HepG2 (cell line): ENCODE results near the gene SUCLG2. TPM values are rescaled to one million over a fixed set of nuclear protein-coding genes. Genes with fewer than 3 reads are reported as not detected.

Source experiments
- ATAC-seq: fragments of 200-7000 bp; cut with Tn5 transposase; 3 replicates; pipeline ENCODE4 v1.9.1; 2020; ENCODE audit warnings: mild to moderate bottlenecking, moderate library complexity
- BruUV-seq: library from RNA; stranded (reverse); fragments of 400-500 nt; replicated peaks from 2 replicates; lab custom pipeline; 2021; lab: Mats Ljungman, UMichigan
- CTCF ChIA-PET: fragments of 300-600 bp; formaldehyde crosslinking; extraction: SDS; loops from one replicate; lab custom pipeline; 2021; ENCODE audit warnings: low total read pairs, inconsistent platforms, low intra/inter-chr PET ratio; lab: Yijun Ruan, JAX
- POLR2A ChIA-PET: fragments of 350-600 bp; sonication (Branson Sonifier 250); formaldehyde crosslinking; loops from one replicate; lab custom pipeline; 2020; ENCODE audit warnings: antibody characterized with exemption, inconsistent platforms; lab: Yijun Ruan, JAX
- DNase-seq: peaks from one replicate; pipeline ENCODE4 v3.0.0-alpha.2; 2015; ENCODE audit warnings: low spot score
- FAIRE-seq: peaks from 3 replicates; lab custom pipeline; 2011; peaks lifted over from hg19 to GRCh38; lab: Jason Lieb, UNC
- H2AFZ ChIP-seq: one replicate; pipeline ENCODE4 v1.6.1; 2011; ENCODE audit warnings: low read length, inconsistent platforms
- H3K27ac ChIP-seq: fragments of 300-600 bp; 3 replicates; pipeline ENCODE4 v1.8.0; 2011; ENCODE audit warnings: mixed run types, mild to moderate bottlenecking, mixed read lengths, low read length, inconsistent platforms; ENCODE audit not compliant: insufficient read depth; ENCODE audit errors: extremely low read length
- H3K27me3 ChIP-seq, 2 experiments: fragments of 200-600 bp in 1 of 2; 2 replicates in 1 of 2; 3 replicates in 1 of 2; pipeline versions ENCODE4 v1.6.0 to v1.8.0; 2011; ENCODE audit warnings: low read length in 2 of 2, mild to moderate bottlenecking in 2 of 2, moderate library complexity in 2 of 2, inconsistent platforms in 1 of 2; ENCODE audit not compliant: insufficient read depth in 2 of 2, control insufficient read depth in 1 of 2
- H3K36me3 ChIP-seq, 2 experiments: fragments of 200-600 bp in 1 of 2; replicated peaks in 1 of 2; 2 replicates in 1 of 2; 3 replicates in 1 of 2; pipeline versions ENCODE4 v1.5.1 to v1.8.0; 2011; ENCODE audit warnings: low read length in 2 of 2, inconsistent platforms in 1 of 2; ENCODE audit not compliant: insufficient read depth in 2 of 2, control insufficient read depth in 1 of 2
- H3K4me1 ChIP-seq: 2 replicates; pipeline ENCODE4 v1.5.1; 2012; ENCODE audit warnings: low read length, inconsistent platforms; ENCODE audit not compliant: insufficient read depth
- H3K4me2 ChIP-seq: 2 replicates; pipeline ENCODE4 v1.6.0; 2011; ENCODE audit warnings: low read depth, low read length, inconsistent platforms
- H3K4me3 ChIP-seq, 3 experiments: fragments of 200-600 bp in 1 of 3; sonication (generic), shearing (Covaris generic) in 1 of 3; replicated peaks in 1 of 3; 2 replicates each; pipeline ENCODE4 v1.5.1; 2011 to 2016; ENCODE audit warnings: low read length in 3 of 3, inconsistent platforms in 2 of 3, low read depth in 2 of 3, mild to moderate bottlenecking in 2 of 3, control low read depth in 1 of 3, mixed read lengths in 1 of 3; ENCODE audit not compliant: insufficient read depth in 1 of 3
- H3K79me2 ChIP-seq: one replicate; pipeline ENCODE4 v1.6.1; 2011; ENCODE audit warnings: low read length, inconsistent platforms; ENCODE audit not compliant: insufficient read depth
- H3K9ac ChIP-seq: 2 replicates; pipeline ENCODE4 v1.6.0; 2011; ENCODE audit warnings: mild to moderate bottlenecking, low read depth, low read length, inconsistent platforms; ENCODE audit not compliant: insufficient read depth
- H3K9me3 ChIP-seq: 2 replicates; pipeline ENCODE4 v1.5.1; 2012; ENCODE audit warnings: mild to moderate bottlenecking, low read length
- H4K20me1 ChIP-seq: 2 replicates; pipeline ENCODE4 v1.6.0; 2011; ENCODE audit warnings: inconsistent platforms, mild to moderate bottlenecking, low read length, moderate library complexity; ENCODE audit not compliant: insufficient read depth
- MAFG ChIP-seq: sonication (generic); formaldehyde crosslinking; IDR thresholded peaks from 2 replicates; pipeline ENCODE4 v1.5.1; 2020; ENCODE audit warnings: mild to moderate bottlenecking, missing genetic modification reagents
- TRIM24 ChIP-seq: sonication (generic); formaldehyde crosslinking; IDR thresholded peaks from 2 replicates; pipeline ENCODE4 v1.8.0; 2022; ENCODE audit warnings: mild to moderate bottlenecking, missing genetic modification reagents
- in situ Hi-C: cut with HindIII; loops from 2 replicates; pipeline ENCODE4 v1.10.0; 2017; ENCODE audit warnings: low pct_unique_long_range_greater_than_20kb; ENCODE audit not compliant: extremely low pct_ligation_motif_present
- intact Hi-C: fragments of 100-400 bp; cut with micrococcal nuclease; formaldehyde crosslinking; loops from one replicate; pipeline ENCODE4 v1.10.0; 2022; ENCODE audit not compliant: unreplicated experiment
- polyA plus RNA-seq, 8 experiments: library from polyadenylated mRNA; depleted of rRNA in 3 of 8; stranded (reverse) in 7 of 8; unstranded in 1 of 8; fragments of >200 nt; fragmentation: Illumina TruSeq in 4 of 8; extraction: Trizol in 4 of 8; gene quantifications; 2 replicates each; pipeline versions ENCODE4 v1.2.1 to v1.2.3, GENCODE V29; 2011 to 2016; ENCODE audit warnings: low read depth in 4 of 8, missing spikeins in 1 of 8, mixed read lengths in 1 of 8; ENCODE audit not compliant: insufficient read depth in 1 of 8
- total RNA-seq, 5 experiments: library from RNA; depleted of rRNA; stranded (reverse); fragments of >200 nt; fragmentation: Illumina TruSeq; extraction: Trizol; gene quantifications; 2 replicates each; pipeline ENCODE4 v1.2.3, GENCODE V29; 2016; ENCODE audit warnings: low read depth in 1 of 5
- TF ChIP-seq, protein P1 (sequence below): sonication (generic); formaldehyde crosslinking; IDR thresholded peaks from 2 replicates; pipeline ENCODE4 v1.4.0; 2020; ENCODE audit warnings: mild to moderate bottlenecking, missing genetic modification reagents
- TF ChIP-seq, protein P2 (sequence below): sonication (generic); formaldehyde crosslinking; IDR thresholded peaks from 2 replicates; pipeline ENCODE4 v1.4.0; 2020; ENCODE audit warnings: mild to moderate bottlenecking, low read depth, missing genetic modification reagents
- TF ChIP-seq, protein P3 (sequence below): sonication (generic); formaldehyde crosslinking; IDR thresholded peaks from 2 replicates; pipeline ENCODE4 v1.4.0; 2020; ENCODE audit warnings: missing genetic modification reagents, borderline replicate concordance
- TF ChIP-seq, protein P4 (sequence below): sonication (generic); formaldehyde crosslinking; IDR thresholded peaks from 2 replicates; pipeline ENCODE4 v1.8.0; 2022; ENCODE audit warnings: missing genetic modification reagents, low read depth, mild to moderate bottlenecking, borderline replicate concordance

Gene SUCLG2
- total and polyA plus RNA-seq, 2 of the 13 experiments (the other 11 are each of a cell fraction or from before 2014, with no cell fraction given), result 21.4 to 64.9 TPM

DNA sequence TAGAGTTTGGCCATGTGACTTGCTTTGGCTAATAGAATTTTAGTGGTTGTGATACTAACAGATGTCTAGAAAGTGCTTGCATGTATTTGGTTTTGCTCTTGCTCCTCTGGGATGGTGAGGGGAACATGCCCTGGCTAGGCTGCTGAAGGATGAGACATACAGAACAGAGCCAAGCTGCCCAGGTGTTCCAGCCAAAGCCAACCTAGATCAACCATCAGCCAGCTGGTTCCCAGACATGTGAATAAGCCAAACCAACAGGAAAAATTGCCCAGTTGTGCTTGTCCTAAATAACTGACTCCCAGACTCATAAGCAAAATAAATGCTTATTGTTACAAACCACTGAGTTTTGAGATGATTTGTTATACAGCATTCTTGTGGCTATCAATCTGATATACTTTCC, 292.6 kb downstream of the SUCLG2 start:
- no peak for DNase-seq
- H4K20me1 ChIP-seq, result no peaks in the 10 kb centered on the region
- H3K79me2 ChIP-seq, result no peaks in the 10 kb centered on the region
- H3K36me3 ChIP-seq, result no peaks in the 10 kb centered on the region
- BruUV-seq, result no TSS peak
- CTCF ChIA-PET, result no interaction called here
- in situ Hi-C loops, result loop anchor here (25.0 kb wide), 2 partner anchors 399 to 1526 kb away; no protein-coding TSS in a partner anchor
- no peak overlapping the region for H3K4me3 ChIP-seq
- TF ChIP-seq, protein P1, sequence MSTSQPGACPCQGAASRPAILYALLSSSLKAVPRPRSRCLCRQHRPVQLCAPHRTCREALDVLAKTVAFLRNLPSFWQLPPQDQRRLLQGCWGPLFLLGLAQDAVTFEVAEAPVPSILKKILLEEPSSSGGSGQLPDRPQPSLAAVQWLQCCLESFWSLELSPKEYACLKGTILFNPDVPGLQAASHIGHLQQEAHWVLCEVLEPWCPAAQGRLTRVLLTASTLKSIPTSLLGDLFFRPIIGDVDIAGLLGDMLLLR (CRISPR knock-in tag), result no peak
- TF ChIP-seq MAFG (CRISPR knock-in tag) (no peak), TRIM24 (CRISPR knock-in tag) (no peak)
- TF ChIP-seq, protein P2, sequence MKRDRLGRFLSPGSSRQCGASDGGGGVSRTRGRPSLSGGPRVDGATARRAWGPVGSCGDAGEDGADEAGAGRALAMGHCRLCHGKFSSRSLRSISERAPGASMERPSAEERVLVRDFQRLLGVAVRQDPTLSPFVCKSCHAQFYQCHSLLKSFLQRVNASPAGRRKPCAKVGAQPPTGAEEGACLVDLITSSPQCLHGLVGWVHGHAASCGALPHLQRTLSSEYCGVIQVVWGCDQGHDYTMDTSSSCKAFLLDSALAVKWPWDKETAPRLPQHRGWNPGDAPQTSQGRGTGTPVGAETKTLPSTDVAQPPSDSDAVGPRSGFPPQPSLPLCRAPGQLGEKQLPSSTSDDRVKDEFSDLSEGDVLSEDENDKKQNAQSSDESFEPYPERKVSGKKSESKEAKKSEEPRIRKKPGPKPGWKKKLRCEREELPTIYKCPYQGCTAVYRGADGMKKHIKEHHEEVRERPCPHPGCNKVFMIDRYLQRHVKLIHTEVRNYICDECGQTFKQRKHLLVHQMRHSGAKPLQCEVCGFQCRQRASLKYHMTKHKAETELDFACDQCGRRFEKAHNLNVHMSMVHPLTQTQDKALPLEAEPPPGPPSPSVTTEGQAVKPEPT (CRISPR knock-in tag), result no peak
- TF ChIP-seq, protein P3, sequence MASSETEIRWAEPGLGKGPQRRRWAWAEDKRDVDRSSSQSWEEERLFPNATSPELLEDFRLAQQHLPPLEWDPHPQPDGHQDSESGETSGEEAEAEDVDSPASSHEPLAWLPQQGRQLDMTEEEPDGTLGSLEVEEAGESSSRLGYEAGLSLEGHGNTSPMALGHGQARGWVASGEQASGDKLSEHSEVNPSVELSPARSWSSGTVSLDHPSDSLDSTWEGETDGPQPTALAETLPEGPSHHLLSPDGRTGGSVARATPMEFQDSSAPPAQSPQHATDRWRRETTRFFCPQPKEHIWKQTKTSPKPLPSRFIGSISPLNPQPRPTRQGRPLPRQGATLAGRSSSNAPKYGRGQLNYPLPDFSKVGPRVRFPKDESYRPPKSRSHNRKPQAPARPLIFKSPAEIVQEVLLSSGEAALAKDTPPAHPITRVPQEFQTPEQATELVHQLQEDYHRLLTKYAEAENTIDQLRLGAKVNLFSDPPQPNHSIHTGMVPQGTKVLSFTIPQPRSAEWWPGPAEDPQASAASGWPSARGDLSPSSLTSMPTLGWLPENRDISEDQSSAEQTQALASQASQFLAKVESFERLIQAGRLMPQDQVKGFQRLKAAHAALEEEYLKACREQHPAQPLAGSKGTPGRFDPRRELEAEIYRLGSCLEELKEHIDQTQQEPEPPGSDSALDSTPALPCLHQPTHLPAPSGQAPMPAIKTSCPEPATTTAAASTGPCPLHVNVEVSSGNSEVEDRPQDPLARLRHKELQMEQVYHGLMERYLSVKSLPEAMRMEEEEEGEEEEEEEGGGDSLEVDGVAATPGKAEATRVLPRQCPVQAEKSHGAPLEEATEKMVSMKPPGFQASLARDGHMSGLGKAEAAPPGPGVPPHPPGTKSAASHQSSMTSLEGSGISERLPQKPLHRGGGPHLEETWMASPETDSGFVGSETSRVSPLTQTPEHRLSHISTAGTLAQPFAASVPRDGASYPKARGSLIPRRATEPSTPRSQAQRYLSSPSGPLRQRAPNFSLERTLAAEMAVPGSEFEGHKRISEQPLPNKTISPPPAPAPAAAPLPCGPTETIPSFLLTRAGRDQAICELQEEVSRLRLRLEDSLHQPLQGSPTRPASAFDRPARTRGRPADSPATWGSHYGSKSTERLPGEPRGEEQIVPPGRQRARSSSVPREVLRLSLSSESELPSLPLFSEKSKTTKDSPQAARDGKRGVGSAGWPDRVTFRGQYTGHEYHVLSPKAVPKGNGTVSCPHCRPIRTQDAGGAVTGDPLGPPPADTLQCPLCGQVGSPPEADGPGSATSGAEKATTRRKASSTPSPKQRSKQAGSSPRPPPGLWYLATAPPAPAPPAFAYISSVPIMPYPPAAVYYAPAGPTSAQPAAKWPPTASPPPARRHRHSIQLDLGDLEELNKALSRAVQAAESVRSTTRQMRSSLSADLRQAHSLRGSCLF (CRISPR knock-in tag), result no peak
- TF ChIP-seq, protein P4, sequence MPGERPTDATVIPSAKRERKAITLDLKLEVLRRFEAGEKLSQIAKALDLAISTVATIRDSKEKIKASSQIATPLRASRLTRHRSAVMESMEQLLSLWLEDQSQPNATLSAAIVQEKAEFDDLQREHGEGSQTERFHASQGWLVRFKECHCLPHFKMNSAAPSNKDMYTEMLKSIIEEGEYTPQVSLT (CRISPR knock-in tag), result no peak
- H3K4me2 ChIP-seq, result no peak overlapping the region
- ATAC-seq, result no peak
- H3K4me1 ChIP-seq, result no peaks in the 10 kb centered on the region
- H3K9ac ChIP-seq, result no peak overlapping the region
- no peak for FAIRE-seq
- H3K27ac ChIP-seq, result no peak overlapping the region
- no peaks in the 10 kb centered on the region for H3K27me3 ChIP-seq
- H3K9me3 ChIP-seq, result no peaks in the 10 kb centered on the region
- POLR2A ChIA-PET, result no interaction called here
- intact Hi-C loops, result no loop called here
- H2AFZ ChIP-seq, result no peak overlapping the region
